Fibroblast of mammary gland (primary cell): ENCODE data around the gene SLC20A1.

Source experiments
- DNase-seq: peaks from one replicate; pipeline ENCODE4 v3.0.0-alpha.2; 2010; ENCODE audit warnings: low read depth
- H3K4me3 ChIP-seq: 2 replicates; pipeline ENCODE4 v1.5.1; 2011; ENCODE audit warnings: low read depth, mild to moderate bottlenecking, low read length, moderate library complexity; ENCODE audit not compliant: control insufficient read depth
- TF ChIP-seq, protein P1 (sequence below): conservative IDR thresholded peaks from 2 replicates; pipeline ENCODE4 v1.5.1; 2011; ENCODE audit warnings: low read depth, low read length, inconsistent platforms; ENCODE audit not compliant: control insufficient read depth, insufficient read depth

SLC20A1 gene

DNA sequence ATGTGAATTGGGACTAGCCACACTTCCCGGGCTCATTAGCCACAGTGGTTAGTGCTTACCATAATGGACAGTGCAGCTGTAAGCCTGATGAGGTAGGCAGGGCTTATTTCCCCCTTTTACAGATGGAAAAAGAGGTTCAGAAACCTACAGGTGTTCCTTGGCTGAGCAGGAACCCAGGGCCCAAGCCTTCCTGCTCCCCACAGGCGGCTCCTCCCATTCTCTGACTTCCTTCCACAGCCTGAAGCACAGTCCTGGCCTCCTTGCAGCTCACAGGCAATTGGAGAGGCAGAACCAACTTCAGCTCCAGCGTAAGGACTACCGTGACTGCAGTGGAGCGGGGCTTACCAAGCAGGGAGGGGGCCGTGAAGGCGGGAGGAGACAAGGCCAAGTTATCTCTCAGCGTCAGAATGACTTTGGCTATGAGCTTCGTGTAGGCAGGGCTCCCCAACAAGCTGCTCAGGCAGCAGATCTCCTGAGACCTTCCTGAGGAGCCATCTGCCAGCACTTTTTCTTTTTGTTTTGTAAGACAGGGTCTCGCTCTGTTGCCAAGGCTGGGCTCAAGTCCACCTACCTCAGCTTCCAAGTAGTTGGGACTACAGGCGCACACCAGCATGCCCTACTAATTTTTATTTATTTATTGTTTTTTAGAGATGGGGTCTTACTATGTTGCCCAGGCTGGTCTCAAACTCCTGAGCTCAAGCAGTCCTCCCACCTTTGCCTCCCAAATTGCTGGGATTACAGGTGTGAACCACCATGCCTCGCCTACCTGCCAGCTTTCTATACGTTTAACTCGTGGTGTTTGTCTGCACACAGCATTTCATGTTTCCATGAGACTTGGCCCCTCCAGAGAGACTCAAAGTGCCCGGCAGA, 40.8 kb downstream of the SLC20A1 start:
- TF ChIP-seq, protein P1, sequence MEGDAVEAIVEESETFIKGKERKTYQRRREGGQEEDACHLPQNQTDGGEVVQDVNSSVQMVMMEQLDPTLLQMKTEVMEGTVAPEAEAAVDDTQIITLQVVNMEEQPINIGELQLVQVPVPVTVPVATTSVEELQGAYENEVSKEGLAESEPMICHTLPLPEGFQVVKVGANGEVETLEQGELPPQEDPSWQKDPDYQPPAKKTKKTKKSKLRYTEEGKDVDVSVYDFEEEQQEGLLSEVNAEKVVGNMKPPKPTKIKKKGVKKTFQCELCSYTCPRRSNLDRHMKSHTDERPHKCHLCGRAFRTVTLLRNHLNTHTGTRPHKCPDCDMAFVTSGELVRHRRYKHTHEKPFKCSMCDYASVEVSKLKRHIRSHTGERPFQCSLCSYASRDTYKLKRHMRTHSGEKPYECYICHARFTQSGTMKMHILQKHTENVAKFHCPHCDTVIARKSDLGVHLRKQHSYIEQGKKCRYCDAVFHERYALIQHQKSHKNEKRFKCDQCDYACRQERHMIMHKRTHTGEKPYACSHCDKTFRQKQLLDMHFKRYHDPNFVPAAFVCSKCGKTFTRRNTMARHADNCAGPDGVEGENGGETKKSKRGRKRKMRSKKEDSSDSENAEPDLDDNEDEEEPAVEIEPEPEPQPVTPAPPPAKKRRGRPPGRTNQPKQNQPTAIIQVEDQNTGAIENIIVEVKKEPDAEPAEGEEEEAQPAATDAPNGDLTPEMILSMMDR: no peak

DNA sequence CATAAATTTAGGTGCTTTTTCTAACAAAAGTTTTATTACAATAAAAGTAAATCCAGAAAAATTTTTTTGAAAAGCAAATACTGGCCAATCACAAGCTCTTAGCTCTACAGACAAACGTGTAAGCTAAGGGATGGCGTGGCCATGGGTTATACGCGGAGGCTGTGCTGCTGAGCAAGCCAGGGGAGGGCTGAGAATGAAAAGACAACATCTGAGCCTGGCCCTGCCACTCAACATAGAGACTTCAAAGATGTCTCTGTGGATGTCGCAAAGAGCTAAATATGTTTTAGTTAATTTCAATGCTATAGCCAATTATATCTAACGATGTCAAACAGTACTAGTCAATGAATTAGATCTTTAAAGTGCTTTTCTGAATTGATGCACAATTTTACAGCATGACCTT, 41.8 kb downstream of the SLC20A1 start:
- no peak for DNase-seq
- TF ChIP-seq, protein P1: no peak
- H3K4me3 ChIP-seq: no peak overlapping the region

More for the DNA sequence above, 40.8 kb downstream of the SLC20A1 start:
- H3K4me3 ChIP-seq: no peak overlapping the region
- no peak for DNase-seq

DNA sequence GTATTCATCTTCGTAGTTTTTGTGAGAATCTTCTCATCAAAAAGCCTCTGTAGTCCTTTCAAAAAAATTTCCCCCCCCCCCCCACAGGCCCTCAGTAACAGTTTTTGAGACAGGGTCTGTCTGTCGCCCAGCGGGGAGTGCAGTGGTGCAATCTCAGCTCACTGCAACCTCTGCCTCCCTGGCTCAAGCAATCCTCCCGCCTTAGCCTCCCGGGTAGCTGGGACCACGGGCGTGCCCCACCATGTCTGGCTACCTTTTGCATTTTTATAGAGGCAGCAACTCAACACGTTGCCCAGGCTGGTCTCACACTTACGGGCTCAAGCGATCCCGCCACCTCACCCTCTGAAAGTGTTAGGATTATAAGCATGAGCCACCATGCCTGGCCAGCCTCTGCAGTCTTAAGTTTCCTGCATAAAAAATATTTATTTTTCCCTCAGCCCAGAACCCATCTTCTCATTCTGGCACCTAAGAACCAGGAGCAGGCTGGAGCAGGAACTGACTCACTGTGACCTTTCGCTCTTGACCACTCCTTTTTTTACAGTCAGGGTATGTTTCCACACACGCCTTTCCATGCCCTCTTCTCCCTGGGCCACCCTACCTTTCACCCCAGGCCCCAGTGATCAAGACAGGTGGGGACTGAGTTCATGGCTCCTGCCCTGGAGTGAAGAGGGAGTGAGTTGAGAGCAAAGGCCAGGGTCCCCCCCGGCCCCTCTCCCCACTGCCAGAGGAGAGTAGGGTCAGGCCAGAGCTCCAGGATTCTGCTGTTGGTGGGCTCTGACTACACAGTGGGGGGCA, 42.5 kb downstream of the SLC20A1 start:
- peak; percentile 41 for DNase-seq
- TF ChIP-seq, protein P1: no peak

DNA sequence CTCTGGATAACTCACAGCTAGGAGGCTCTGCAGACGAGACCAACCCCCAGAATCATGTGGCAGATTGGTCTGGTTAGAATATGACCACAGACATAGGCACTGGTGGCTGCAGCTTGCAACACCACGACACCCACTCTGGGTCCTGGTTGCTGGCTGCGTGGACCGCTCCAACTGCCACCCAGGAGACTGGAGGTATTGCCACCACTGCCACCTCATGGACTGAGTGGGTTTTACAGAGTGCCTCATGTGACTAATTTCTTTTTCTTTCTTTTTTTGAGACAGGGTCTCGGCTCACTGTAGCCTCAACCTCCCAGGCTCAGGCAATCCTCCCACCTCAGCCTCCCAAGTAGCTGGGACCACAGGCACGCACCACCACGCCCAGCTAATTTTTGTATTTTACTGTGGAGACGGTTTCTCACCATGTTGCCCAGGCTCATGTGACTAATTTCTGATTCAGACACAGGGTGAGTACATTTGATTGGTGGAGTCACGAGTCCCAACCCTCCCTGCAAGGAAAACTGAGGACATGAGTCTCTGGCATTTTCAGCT, 45.2 kb downstream of the SLC20A1 start:
- peak; percentile 85 for DNase-seq
- no peak overlapping the region for H3K4me3 ChIP-seq
- TF ChIP-seq, protein P1: peak; percentile 55

More for the DNA sequence above, 42.5 kb downstream of the SLC20A1 start:
- H3K4me3 ChIP-seq: no peak overlapping the region

GRCh38 chr2:112691881-112692281, 46.1 kb downstream of the SLC20A1 start:
- peak; percentile 48 for DNase-seq
- no peak overlapping the region for H3K4me3 ChIP-seq
- TF ChIP-seq, protein P1: no peak

GRCh38 chr2:112692495-112692911, 46.8 kb downstream of the SLC20A1 start:
- TF ChIP-seq, protein P1: no peak
- H3K4me3 ChIP-seq: no peak overlapping the region
- DNase-seq: peak; percentile 97
